ENCODE data around the gene CISH.

The CISH gene

DNA sequence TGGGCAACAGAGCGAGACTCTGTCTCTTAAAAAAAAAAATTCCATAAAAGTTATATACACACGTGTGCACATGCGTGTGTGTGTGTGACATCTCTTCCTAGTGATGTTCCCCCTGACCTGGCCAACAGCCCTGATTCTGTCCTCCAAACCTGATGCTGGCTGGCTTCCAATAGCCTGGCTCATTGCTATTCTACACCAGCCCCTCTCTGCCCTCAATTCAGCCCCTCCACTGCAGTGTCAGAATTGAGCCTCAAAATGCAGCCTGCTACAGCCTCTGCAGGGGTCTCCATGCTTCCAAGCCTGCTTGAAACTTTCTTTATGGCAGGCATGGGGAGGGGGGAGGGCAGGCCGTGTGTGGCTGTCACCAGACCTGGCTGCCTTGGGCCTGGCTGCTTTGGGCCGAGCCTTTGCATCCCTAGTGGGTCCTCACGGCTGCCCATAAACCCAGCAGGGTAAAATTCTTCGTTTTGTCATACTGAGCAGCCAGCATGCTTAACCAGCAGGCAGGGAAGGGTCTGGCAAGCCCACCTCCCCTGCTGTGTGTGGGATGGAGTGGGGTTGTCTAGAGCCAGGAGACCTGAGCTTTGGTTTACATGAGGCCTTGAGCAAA, 40.5 kb upstream of the CISH start:
- no peak for DNase-seq (ENCODE audit: low read depth in 1 of 2, low spot score in 1 of 2)
- peak; percentile 13; the same call in 1 of the 2 replicates for TF ChIP-seq POLR2AphosphoS5 (IDR thresholded peaks at IDR 0.05; ENCODE audit: low read depth)
- no peak for TF ChIP-seq REST (IDR thresholded peaks at IDR 0.05; ENCODE audit: insufficient replicate concordance, low read depth)
- TF ChIP-seq, protein P1, sequence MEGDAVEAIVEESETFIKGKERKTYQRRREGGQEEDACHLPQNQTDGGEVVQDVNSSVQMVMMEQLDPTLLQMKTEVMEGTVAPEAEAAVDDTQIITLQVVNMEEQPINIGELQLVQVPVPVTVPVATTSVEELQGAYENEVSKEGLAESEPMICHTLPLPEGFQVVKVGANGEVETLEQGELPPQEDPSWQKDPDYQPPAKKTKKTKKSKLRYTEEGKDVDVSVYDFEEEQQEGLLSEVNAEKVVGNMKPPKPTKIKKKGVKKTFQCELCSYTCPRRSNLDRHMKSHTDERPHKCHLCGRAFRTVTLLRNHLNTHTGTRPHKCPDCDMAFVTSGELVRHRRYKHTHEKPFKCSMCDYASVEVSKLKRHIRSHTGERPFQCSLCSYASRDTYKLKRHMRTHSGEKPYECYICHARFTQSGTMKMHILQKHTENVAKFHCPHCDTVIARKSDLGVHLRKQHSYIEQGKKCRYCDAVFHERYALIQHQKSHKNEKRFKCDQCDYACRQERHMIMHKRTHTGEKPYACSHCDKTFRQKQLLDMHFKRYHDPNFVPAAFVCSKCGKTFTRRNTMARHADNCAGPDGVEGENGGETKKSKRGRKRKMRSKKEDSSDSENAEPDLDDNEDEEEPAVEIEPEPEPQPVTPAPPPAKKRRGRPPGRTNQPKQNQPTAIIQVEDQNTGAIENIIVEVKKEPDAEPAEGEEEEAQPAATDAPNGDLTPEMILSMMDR (IDR thresholded peaks at IDR 0.05; ENCODE audit: insufficient read depth, low read length): no peak
- TF ChIP-seq GABPA (IDR thresholded peaks at IDR 0.05; ENCODE audit: low read depth): no peak
- Histone ChIP-seq H3K27me3 (ENCODE audit: insufficient read depth, poor library complexity, severe bottlenecking) (no peaks in the 10 kb centered on the region), H3K4me3 (replicated peaks; ENCODE audit: insufficient read depth, low read length) (no peak overlapping the region), H3K27ac (replicated peaks) (no peak overlapping the region)

GRCh38 chr3:50651445-50651844, 39.9 kb upstream of the CISH start:
- Histone ChIP-seq H3K27ac (replicated peaks) (no peak overlapping the region), H3K27me3 (ENCODE audit: insufficient read depth, poor library complexity, severe bottlenecking) (no peaks in the 10 kb centered on the region), H3K4me3 (replicated peaks; ENCODE audit: insufficient read depth, low read length) (no peak overlapping the region)
- DNase-seq (ENCODE audit: low read depth in 1 of 2, low spot score in 1 of 2): no peak
- TF ChIP-seq, protein P1 (IDR thresholded peaks at IDR 0.05; ENCODE audit: insufficient read depth, low read length): no peak
- TF ChIP-seq POLR2AphosphoS5 (IDR thresholded peaks at IDR 0.05; ENCODE audit: low read depth) (0 out of 2 replicates have a peak, but pooled peaks have one; percentile 3), REST (IDR thresholded peaks at IDR 0.05; ENCODE audit: insufficient replicate concordance, low read depth) (no peak), SPI1 (IDR thresholded peaks at IDR 0.05; ENCODE audit: borderline replicate concordance, low read depth) (no peak), GABPA (IDR thresholded peaks at IDR 0.05; ENCODE audit: low read depth) (no peak)

DNA sequence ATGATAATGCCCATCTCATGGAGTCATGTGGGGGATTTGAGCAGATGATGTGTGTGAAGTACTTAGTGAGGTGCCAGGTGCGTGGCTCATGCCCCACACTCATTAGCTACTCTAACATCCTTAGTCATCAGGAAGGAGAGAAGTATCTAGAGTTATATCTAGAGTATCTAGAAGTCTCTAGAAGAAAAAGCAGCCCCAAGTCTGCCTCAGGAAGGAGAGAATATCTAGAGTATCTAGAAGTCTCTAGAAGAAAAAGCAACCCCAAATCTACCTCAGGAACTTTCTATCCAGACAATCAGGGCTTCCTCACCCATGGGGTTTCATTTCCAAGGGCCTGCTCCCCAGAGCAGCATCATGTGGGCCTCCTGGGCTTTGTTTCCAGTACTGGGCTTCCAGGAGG, 38.4 kb upstream of the CISH start:
- TF ChIP-seq SPI1 (IDR thresholded peaks at IDR 0.05; ENCODE audit: borderline replicate concordance, low read depth) (no peak), REST (IDR thresholded peaks at IDR 0.05; ENCODE audit: insufficient replicate concordance, low read depth) (no peak), POLR2AphosphoS5 (IDR thresholded peaks at IDR 0.05; ENCODE audit: low read depth) (peak; percentile 67; the same call in 1 of the 2 replicates), GABPA (IDR thresholded peaks at IDR 0.05; ENCODE audit: low read depth) (no peak)
- TF ChIP-seq, protein P1 (IDR thresholded peaks at IDR 0.05; ENCODE audit: insufficient read depth, low read length): no peak
- Histone ChIP-seq H3K27me3 (ENCODE audit: insufficient read depth, poor library complexity, severe bottlenecking) (no peaks in the 10 kb centered on the region), H3K4me3 (replicated peaks; ENCODE audit: insufficient read depth, low read length) (no peak overlapping the region), H3K27ac (replicated peaks) (no peak overlapping the region)
- DNase-seq (ENCODE audit: low read depth in 1 of 2, low spot score in 1 of 2): no peak

All from HL-60 (cell line).